GM10266 (cell line): ENCODE data around the gene PHLDB1.

Experiments
- DNase-seq: peaks from one replicate; pipeline ENCODE4 v3.0.0; 2012; ENCODE audit errors: extremely low spot score
- CTCF ChIP-seq: IDR thresholded peaks from 2 replicates; pipeline ENCODE4 v1.5.1; 2012; ENCODE audit warnings: mild to moderate bottlenecking, low read depth; ENCODE audit not compliant: control insufficient read depth, insufficient read depth; ENCODE audit errors: missing control alignments

Gene PHLDB1

GRCh38 chr11:118627566-118627965 lies 20.2 kb downstream of the PHLDB1 start:
- DNase-seq: no peak
- no peak for TF ChIP-seq CTCF

DNA sequence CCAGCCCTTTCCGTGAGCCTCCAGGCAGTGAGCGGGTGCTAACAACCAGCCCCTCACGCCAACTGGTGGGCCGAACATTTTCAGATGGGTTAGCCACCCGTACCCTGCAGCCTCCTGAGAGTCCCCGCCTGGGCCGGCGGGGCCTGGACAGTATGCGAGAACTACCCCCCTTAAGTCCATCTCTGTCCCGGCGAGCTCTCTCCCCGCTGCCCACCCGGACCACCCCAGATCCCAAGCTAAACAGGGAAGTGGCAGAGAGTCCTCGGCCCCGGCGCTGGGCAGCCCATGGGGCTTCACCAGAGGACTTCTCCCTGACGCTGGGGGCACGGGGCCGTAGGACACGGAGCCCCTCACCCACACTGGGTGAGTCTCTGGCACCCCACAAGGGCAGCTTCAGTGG lies 20.6 kb downstream of the PHLDB1 start:
- no peak for DNase-seq
- no peak for TF ChIP-seq CTCF

DNA sequence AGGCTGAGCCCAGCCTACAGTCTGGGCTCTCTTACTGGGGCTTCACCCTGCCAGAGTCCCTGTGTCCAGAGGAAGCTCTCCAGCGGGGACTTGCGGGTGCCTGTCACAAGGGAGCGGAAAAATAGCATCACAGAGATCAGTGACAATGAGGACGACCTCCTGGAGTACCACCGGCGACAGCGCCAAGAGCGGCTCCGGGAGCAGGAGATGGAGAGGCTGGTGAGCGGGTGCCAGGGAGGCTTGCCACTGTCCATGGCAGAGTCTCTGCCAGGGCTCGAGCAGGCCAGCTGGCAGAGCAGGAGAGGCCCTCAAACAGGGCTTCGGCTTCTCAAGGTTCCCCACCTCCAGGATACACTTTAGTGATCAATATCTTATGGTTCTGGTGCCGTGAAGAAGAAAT lies 21.0 kb downstream of the PHLDB1 start:
- DNase-seq: no peak
- no peak for TF ChIP-seq CTCF

- TF ChIP-seq CTCF: no peak
- no peak for DNase-seq
Observed at GRCh38 chr11:118628861-118629549, 21.6 kb downstream of the PHLDB1 start.

DNA sequence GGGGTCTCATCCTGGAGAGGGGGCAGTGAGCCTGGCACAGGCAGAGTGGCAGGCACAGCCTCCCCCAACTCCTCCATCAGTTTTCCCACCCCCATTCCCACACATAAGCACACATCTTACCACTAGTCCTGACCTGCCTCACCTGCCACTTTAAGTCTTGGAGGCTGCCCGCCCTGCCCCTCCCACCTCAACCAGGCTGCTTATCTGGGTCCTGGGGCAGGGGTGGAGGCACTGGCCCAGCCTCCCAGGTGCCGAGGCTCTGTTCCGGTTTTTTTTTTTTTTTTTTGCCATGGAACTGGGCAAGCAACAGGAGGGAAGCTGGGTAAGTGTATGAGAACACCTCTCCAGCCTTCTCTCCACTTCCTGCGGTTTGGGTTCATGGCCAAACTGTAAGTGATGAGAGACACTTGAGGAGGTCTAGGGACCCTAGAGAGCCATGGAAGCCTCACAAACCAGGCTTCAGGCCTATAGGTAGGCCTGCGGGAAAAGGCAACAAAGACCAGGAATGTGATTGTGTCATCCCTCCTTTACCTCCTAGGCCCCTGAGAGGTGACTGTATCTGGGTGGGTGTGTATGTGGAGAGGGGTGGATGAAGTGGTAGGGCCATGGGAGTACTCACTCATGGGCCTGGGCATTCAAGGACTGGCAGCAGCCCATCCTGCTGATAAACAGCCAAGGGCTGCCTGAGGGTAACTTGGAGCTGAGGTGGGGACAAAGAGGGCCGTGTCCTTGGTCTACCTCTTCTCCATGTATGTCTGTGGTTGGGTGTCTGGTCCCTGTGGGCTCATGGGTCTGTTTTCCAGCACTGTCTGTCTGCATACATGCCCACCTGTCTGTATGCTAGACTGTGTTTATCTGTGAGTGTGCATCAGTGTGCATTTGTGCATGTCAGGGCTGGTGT lies 22.6 kb downstream of the PHLDB1 start:
- TF ChIP-seq CTCF: no peak
- no peak for DNase-seq

- TF ChIP-seq CTCF: no peak
- no peak for DNase-seq
Observed at GRCh38 chr11:118631142-118631909, 23.9 kb downstream of the PHLDB1 start.
